Testis (tissue), 3 donors: ENCODE results near the gene TMEM185B. TPM values are rescaled to one million over a fixed set of nuclear protein-coding genes. Genes with fewer than 3 reads are reported as not detected.

Source experiments
- DNase-seq: peaks from one replicate; pipeline ENCODE4 v3.0.0-alpha.2; 2019
- H3K27ac ChIP-seq, 2 donors: fragments of 200-600 bp; sonication (generic); one replicate each; pipeline ENCODE4 v1.5.1; 2019
- H3K27me3 ChIP-seq: fragments of 200-600 bp; sonication (generic); one replicate; pipeline ENCODE4 v1.5.1; 2019
- H3K36me3 ChIP-seq: fragments of 200-600 bp; sonication (generic); one replicate; pipeline ENCODE4 v1.5.1; 2017; ENCODE audit warnings: low read depth; ENCODE audit errors: missing control alignments
- H3K4me1 ChIP-seq: fragments of 200-600 bp; sonication (generic); one replicate; pipeline ENCODE4 v1.5.1; 2019
- H3K4me3 ChIP-seq, 2 donors: fragments of 200-600 bp; sonication (generic); one replicate each; pipeline ENCODE4 v1.5.1; 2017 to 2019
- H3K9me3 ChIP-seq: fragments of 200-600 bp; sonication (generic); one replicate; pipeline ENCODE4 v1.5.1; 2017
- POLR2A ChIP-seq: fragments of 450-650 bp; IDR thresholded peaks from one replicate; pipeline ENCODE4 v1.6.1; 2017; ENCODE audit warnings: antibody characterized with exemption, mild to moderate bottlenecking, moderate library complexity
- WGBS, 2 donors: methylation state at CpG; one replicate each; pipeline ENCODE4 v1.1.5; 2018; 5-methylcytosine and 5-hydroxymethylcytosine counted together
- intact Hi-C: fragments of 100-400 bp; cut with DNase I; formaldehyde crosslinking; loops from one replicate; pipeline ENCODE4 v1.15.1; 2023; ENCODE audit warnings: low total_unique reads
- polyA plus RNA-seq: library from polyadenylated mRNA; stranded (reverse); fragments of 350-450 nt; fragmentation: Illumina TruSeq; extraction: RNeasy Lipid Tissue Mini Kit (QIAGEN cat#74804); gene quantifications from one replicate; pipeline ENCODE4 v1.2.3, GENCODE V29; 2014; ENCODE audit warnings: low read depth, low replicate concordance; ENCODE audit not compliant: insufficient read depth
- total RNA-seq, 2 donors: library from RNA; depleted of rRNA; stranded (reverse); fragments of >200 nt; gene quantifications; one replicate each; pipeline ENCODE4 v1.2.3, GENCODE V29; 2016
- TF ChIP-seq, protein P1 (sequence below), 3 experiments: fragments of 450-650 bp in 2 of 3; fragments of 200-600 bp in 1 of 3; sonication (generic) in 1 of 3; IDR thresholded peaks; one replicate each; pipeline ENCODE4 v1.5.1; 2016 to 2019; ENCODE audit warnings: antibody characterized with exemption in 3 of 3, mild to moderate bottlenecking in 2 of 3, moderate library complexity in 1 of 3

Gene TMEM185B
- total and polyA plus RNA-seq, 3 donors from 2014 or later = 41.2 to 72.5 (median 63.4) TPM

DNA sequence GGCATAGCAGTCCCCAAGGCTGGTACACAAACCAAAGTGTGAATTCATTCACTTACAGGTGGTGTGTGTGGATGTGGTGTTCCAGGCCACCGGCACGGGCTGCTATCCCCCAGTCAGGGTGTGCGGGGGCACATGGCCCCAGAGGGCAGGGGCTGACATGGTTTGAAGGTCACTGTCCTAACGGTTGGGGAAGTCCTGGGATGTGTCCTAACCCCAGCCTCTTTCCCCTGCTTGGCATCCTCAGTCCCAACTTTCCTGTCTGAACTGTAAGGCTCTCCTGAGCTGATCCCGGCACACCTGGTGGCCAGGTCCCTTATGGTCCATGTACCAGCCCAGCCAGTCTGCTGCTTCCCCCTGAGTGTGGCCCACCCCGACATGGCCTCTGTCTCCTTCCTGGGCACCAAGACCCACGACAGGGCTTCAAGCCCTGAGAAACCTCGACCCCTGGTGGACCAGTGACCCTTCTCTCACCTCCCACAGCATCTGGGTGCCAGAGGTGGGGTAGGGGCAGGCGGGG lies 2.4 kb upstream of the TMEM185B start:
- no peak for DNase-seq
- H3K27me3 ChIP-seq = no peaks in the 10 kb centered on the region
- H3K27ac ChIP-seq = no peak overlapping the region
- whole genome bisulfite sequencing, 2 donors = 86 to 90% methylated on average over 5 to 9 of the region's 9 CpGs
- H3K4me1 ChIP-seq = peaks cover 27% of the 10 kb centered on the region
- no peaks in the 10 kb centered on the region for H3K36me3 ChIP-seq
- TF ChIP-seq, protein P1, sequence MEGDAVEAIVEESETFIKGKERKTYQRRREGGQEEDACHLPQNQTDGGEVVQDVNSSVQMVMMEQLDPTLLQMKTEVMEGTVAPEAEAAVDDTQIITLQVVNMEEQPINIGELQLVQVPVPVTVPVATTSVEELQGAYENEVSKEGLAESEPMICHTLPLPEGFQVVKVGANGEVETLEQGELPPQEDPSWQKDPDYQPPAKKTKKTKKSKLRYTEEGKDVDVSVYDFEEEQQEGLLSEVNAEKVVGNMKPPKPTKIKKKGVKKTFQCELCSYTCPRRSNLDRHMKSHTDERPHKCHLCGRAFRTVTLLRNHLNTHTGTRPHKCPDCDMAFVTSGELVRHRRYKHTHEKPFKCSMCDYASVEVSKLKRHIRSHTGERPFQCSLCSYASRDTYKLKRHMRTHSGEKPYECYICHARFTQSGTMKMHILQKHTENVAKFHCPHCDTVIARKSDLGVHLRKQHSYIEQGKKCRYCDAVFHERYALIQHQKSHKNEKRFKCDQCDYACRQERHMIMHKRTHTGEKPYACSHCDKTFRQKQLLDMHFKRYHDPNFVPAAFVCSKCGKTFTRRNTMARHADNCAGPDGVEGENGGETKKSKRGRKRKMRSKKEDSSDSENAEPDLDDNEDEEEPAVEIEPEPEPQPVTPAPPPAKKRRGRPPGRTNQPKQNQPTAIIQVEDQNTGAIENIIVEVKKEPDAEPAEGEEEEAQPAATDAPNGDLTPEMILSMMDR (IDR thresholded peaks at IDR 0.05) = no peak
- TF ChIP-seq POLR2A = no peak
- no peak overlapping the region for H3K4me3 ChIP-seq
- intact Hi-C loops = no loop called here
- no peaks in the 10 kb centered on the region for H3K9me3 ChIP-seq

DNA sequence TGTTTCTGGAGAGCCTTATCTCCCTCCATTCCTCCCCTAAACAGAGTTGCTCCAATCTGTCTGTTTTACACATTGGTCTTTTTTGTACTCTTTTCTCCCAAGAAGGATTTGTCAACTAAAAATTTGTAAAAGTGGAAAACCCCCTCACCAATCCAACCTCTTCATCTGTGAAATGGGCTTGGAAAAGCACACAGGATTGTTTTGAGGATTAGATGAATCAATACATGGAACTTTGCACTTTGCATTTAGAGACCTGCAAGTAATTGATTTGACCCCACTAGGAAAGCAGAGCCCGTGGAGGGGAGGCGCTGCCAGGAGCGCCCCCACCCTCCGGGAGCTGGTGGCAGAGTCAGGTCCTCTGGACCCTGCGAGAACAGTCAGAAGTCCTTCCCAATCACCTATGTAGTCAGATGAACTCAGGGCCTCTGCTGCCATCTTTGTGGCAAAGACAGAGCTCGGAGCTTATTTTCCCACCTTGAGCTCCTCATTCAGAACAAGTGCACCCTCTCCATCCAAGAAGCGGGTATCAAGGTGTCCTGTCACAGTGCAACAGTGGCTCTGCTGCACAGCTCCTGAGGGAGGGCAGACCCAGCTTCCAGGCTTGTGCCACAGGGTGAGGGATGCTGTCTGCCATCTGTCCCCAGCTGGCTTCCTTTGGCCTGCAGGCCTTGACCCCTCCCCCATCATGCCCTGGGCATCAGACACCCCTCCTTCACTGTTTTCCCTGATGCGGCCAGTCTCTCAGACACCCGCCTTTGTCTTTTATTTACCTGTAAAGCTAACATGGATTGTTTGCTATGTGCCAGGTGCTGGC lies 1.7 kb upstream of the TMEM185B start:
- no peaks in the 10 kb centered on the region for H3K27me3 ChIP-seq
- TF ChIP-seq POLR2A = no peak
- 80 to 85% methylated on average over 9 of the region's 9 CpGs for WGBS, 2 donors
- intact Hi-C loops = no loop called here
- no peak for DNase-seq
- H3K4me1 ChIP-seq = peaks cover 27% of the 10 kb centered on the region
- no peaks in the 10 kb centered on the region for H3K36me3 ChIP-seq
- H3K4me3 ChIP-seq = no peak overlapping the region
- peak overlapping the region; percentile 90 to 93 for H3K27ac ChIP-seq
- H3K9me3 ChIP-seq = no peaks in the 10 kb centered on the region

- Histone ChIP-seq H3K4me1 (peaks cover 27% of the 10 kb centered on the region), H3K27me3 (no peaks in the 10 kb centered on the region), H3K9me3 (no peaks in the 10 kb centered on the region), H3K36me3 (no peaks in the 10 kb centered on the region), H3K4me3 (peak overlapping the region in 1 of 2 donors; percentile 78), H3K27ac (peak overlapping the region; percentile 90 to 93)
- intact Hi-C loops = no loop called here
- DNase-seq = no peak
- 76 to 92% methylated on average over 3 to 13 of the region's 13 CpGs for WGBS, 2 donors
- TF ChIP-seq, protein P1 (IDR thresholded peaks at IDR 0.05) = no peak
- TF ChIP-seq POLR2A = no peak
Measured at GRCh38 chr2:120224256-120224655, 1.1 kb upstream of the TMEM185B start.

- H3K4me1 ChIP-seq = peaks cover 18% of the 10 kb centered on the region
- WGBS, 2 donors = 67 to 83% methylated on average over 37 to 49 of the region's 49 CpGs
- DNase-seq = no peak
- intact Hi-C loops = no loop called here
- H3K4me3 ChIP-seq = peak overlapping the region; percentile 73 to 78
- no peaks in the 10 kb centered on the region for H3K9me3 ChIP-seq
- no peaks in the 10 kb centered on the region for H3K27me3 ChIP-seq
- no peaks in the 10 kb centered on the region for H3K36me3 ChIP-seq
- H3K27ac ChIP-seq = peak overlapping the region; percentile 90 to 93
- TF ChIP-seq POLR2A = no peak
- TF ChIP-seq, protein P1 (IDR thresholded peaks at IDR 0.05) = no peak
Measured at GRCh38 chr2:120222186-120223033, 790 bp downstream of the TMEM185B start.

- intact Hi-C loops = no loop called here
- no peak for TF ChIP-seq POLR2A
- TF ChIP-seq, protein P1 (IDR thresholded peaks at IDR 0.05) = no peak
- Histone ChIP-seq H3K9me3 (no peaks in the 10 kb centered on the region), H3K27ac (no peak overlapping the region), H3K36me3 (no peaks in the 10 kb centered on the region), H3K4me3 (no peak overlapping the region), H3K4me1 (peaks cover 12% of the 10 kb centered on the region), H3K27me3 (no peaks in the 10 kb centered on the region)
- 71 to 87% methylated on average over 8 of the region's 8 CpGs for whole genome bisulfite sequencing, 2 donors
- DNase-seq = peak; percentile 8
Measured at GRCh38 chr2:120221616-120222015, 1.6 kb downstream of the TMEM185B start.
